GM12878 (cell line): ENCODE data around the gene PRR35. TPM values are rescaled to one million over a fixed set of nuclear protein-coding genes. Genes with fewer than 3 reads are reported as not detected.

ENCODE experiments used
- ATAC-seq: fragments of 200-7000 bp; cut with Tn5 transposase; 3 replicates; pipeline ENCODE4 v1.9.1; 2020; ENCODE audit warnings: mild to moderate bottlenecking, moderate library complexity
- BruUV-seq: library from RNA; stranded (reverse); fragments of 400-500 nt; replicated peaks from 2 replicates; lab custom pipeline; 2021; lab: Mats Ljungman, UMichigan
- CTCF ChIA-PET: fragments of 300-600 bp; sonication (Branson Sonifier 250); formaldehyde crosslinking; extraction: SDS; loops from one replicate; lab custom pipeline; 2021; ENCODE audit warnings: inconsistent platforms; lab: Yijun Ruan, JAX
- POLR2A ChIA-PET: fragments of 350-600 bp; formaldehyde crosslinking; extraction: SDS; loops from one replicate; lab custom pipeline; 2021; ENCODE audit warnings: inconsistent platforms; lab: Charles Lee
- RAD21 ChIA-PET: fragments of 300-600 bp; sonication (Branson Sonifier 250); formaldehyde crosslinking; loops from one replicate; lab custom pipeline; 2023; ENCODE audit warnings: antibody characterized with exemption; ENCODE audit not compliant: unreplicated experiment; lab: Charles Lee
- SMC1A ChIA-PET: fragments of 300-600 bp; sonication (Branson Sonifier 250); formaldehyde crosslinking; loops from one replicate; lab custom pipeline; 2023; ENCODE audit not compliant: unreplicated experiment, uncharacterized antibody; lab: Charles Lee
- DNase-seq: peaks from one replicate; pipeline ENCODE4 v3.0.0-alpha.2; 2011; ENCODE audit warnings: low read depth, low spot score
- FAIRE-seq: peaks from 3 replicates; lab custom pipeline; 2011; peaks lifted over from hg19 to GRCh38; lab: Jason Lieb, UNC
- H2AFZ ChIP-seq: 2 replicates; pipeline ENCODE4 v1.6.0; 2011; ENCODE audit warnings: low read depth, low read length, control low read depth; ENCODE audit not compliant: control insufficient read depth
- H3K27ac ChIP-seq: 2 replicates; pipeline ENCODE4 v1.5.1; 2011; ENCODE audit warnings: control low read depth; ENCODE audit not compliant: control insufficient read depth, insufficient read depth
- H3K27me3 ChIP-seq, 2 experiments: replicated peaks in 1 of 2; 2 replicates each; pipeline versions ENCODE4 v1.6.0 to v1.6.1; 2011; ENCODE audit warnings: low read length in 1 of 2; ENCODE audit not compliant: control insufficient read depth in 2 of 2, insufficient read depth in 2 of 2
- H3K36me3 ChIP-seq, 2 experiments: 2 replicates each; pipeline ENCODE4 v1.5.1; 2011; ENCODE audit warnings: low read length in 1 of 2; ENCODE audit not compliant: control insufficient read depth in 2 of 2, insufficient read depth in 2 of 2
- H3K4me1 ChIP-seq: 2 replicates; pipeline ENCODE4 v1.6.1; 2011; ENCODE audit warnings: mild to moderate bottlenecking, low read length, moderate library complexity, mixed read lengths; ENCODE audit not compliant: control insufficient read depth, insufficient read depth
- H3K4me2 ChIP-seq: 2 replicates; pipeline ENCODE4 v1.6.0; 2011; ENCODE audit warnings: control low read depth; ENCODE audit not compliant: control insufficient read depth, insufficient read depth
- H3K4me3 ChIP-seq: fragments of 200-600 bp; sonication (generic); 2 replicates; pipeline ENCODE4 v1.5.1; 2016
- H3K79me2 ChIP-seq: 2 replicates; pipeline ENCODE4 v1.6.0; 2011; ENCODE audit warnings: low read length; ENCODE audit not compliant: control insufficient read depth, insufficient read depth
- H3K9ac ChIP-seq: 2 replicates; pipeline ENCODE4 v1.8.0; 2011; ENCODE audit warnings: low read length, control low read depth, mixed read lengths; ENCODE audit not compliant: control insufficient read depth, insufficient read depth
- H3K9me3 ChIP-seq: replicated peaks from 3 replicates; pipeline ENCODE4 v1.5.1; 2011; ENCODE audit warnings: mild to moderate bottlenecking, low read length; ENCODE audit not compliant: control insufficient read depth, insufficient read depth
- H4K20me1 ChIP-seq: 2 replicates; pipeline ENCODE4 v1.6.0; 2011; ENCODE audit not compliant: control insufficient read depth, insufficient read depth
- CBFB ChIP-seq: IDR thresholded peaks from 2 replicates; pipeline ENCODE4 v1.6.1; 2016; ENCODE audit warnings: antibody characterized with exemption, low read depth
- CUX1 ChIP-seq: IDR thresholded peaks from 2 replicates; pipeline ENCODE4 v1.6.1; 2012; ENCODE audit warnings: improper control_type of control experiment, low read depth, low read length; ENCODE audit not compliant: insufficient replicate concordance
- EGR1 ChIP-seq, 2 experiments: IDR thresholded peaks; 1 replicate in 1 of 2; 2 replicates in 1 of 2; pipeline ENCODE4 v1.6.1; 2011 to 2012; ENCODE audit warnings: low read depth in 2 of 2, low read length in 2 of 2, borderline replicate concordance in 1 of 2, mild to moderate bottlenecking in 1 of 2, moderate library complexity in 1 of 2
- FOXM1 ChIP-seq: IDR thresholded peaks from 2 replicates; pipeline ENCODE4 v1.6.1; 2012; ENCODE audit warnings: low read depth, mild to moderate bottlenecking, inconsistent platforms, low read length, moderate library complexity
- MEF2B ChIP-seq: fragments of 450-650 bp; IDR thresholded peaks from 2 replicates; pipeline ENCODE4 v1.6.1; 2018; ENCODE audit warnings: mild to moderate bottlenecking, moderate library complexity; ENCODE audit not compliant: partially characterized antibody, poor library complexity, severe bottlenecking
- SMAD5 ChIP-seq: IDR thresholded peaks from 2 replicates; pipeline ENCODE4 v1.6.1; 2016; ENCODE audit warnings: antibody characterized with exemption, low read depth
- TCF7 ChIP-seq: IDR thresholded peaks from 2 replicates; pipeline ENCODE4 v1.6.1; 2014; ENCODE audit warnings: antibody characterized with exemption, borderline replicate concordance
- YBX1 ChIP-seq: fragments of 450-650 bp; IDR thresholded peaks from 2 replicates; pipeline ENCODE4 v1.6.1; 2016; ENCODE audit warnings: antibody characterized with exemption
- ZNF207 ChIP-seq: fragments of 450-650 bp; IDR thresholded peaks from 2 replicates; pipeline ENCODE4 v1.6.1; 2014; ENCODE audit warnings: antibody characterized with exemption, mild to moderate bottlenecking, borderline replicate concordance
- ZNF384 ChIP-seq: IDR thresholded peaks from 2 replicates; pipeline ENCODE4 v1.6.1; 2012; ENCODE audit warnings: low read depth, mild to moderate bottlenecking, low read length, improper control_type of control experiment, borderline replicate concordance
- WGBS: methylation state at CpG from one replicate; pipeline ENCODE4 v1.1.6; 2016; ENCODE audit warnings: low lambda C conversion rate; ENCODE audit not compliant: insufficient replicate concordance, insufficient coverage; ENCODE audit errors: missing lambda C conversion rate; 5-methylcytosine and 5-hydroxymethylcytosine counted together
- in situ Hi-C: fragments of 300-500 bp; cut with MboI; formaldehyde crosslinking; loops from 9 replicates; pipeline ENCODE4 v1.14.3; 2018; ENCODE audit warnings: mixed read lengths
- intact Hi-C: fragments of 100-400 bp; cut with micrococcal nuclease; formaldehyde crosslinking; loops from one replicate; pipeline ENCODE4 v1.14.2; 2022; ENCODE audit not compliant: unreplicated experiment
- polyA plus RNA-seq, 11 experiments: library from polyadenylated mRNA; depleted of rRNA in 4 of 11; unstranded in 6 of 11; stranded (reverse) in 5 of 11; fragments of >200 nt; fragmentation: Nextera tagmentation in 4 of 11; fragmentation: Illumina TruSeq in 1 of 11; extraction: Ambion mirVana in 4 of 11; extraction: Trizol in 1 of 11; gene quantifications; 1 replicate in 1 of 11; 2 replicates in 10 of 11; pipeline versions ENCODE4 v1.2.1 to v1.2.3, GENCODE V29; 2011 to 2016; ENCODE audit warnings: inconsistent platforms in 2 of 11, missing spikeins in 2 of 11, low read depth in 1 of 11
- total RNA-seq, 4 experiments: library from RNA; depleted of rRNA in 3 of 4; stranded (reverse); fragments of >200 nt in 3 of 4; fragmentation: Illumina TruSeq in 1 of 4; extraction: Trizol in 1 of 4; gene quantifications; 2 replicates each; pipeline versions ENCODE4 v1.2.1 to v1.2.3, GENCODE V29; 2013 to 2021
- TF ChIP-seq, protein P1 (sequence below), 3 experiments: IDR thresholded peaks in 2 of 3; conservative IDR thresholded peaks in 1 of 3; 2 replicates each; pipeline ENCODE4 v1.5.1; 2011; ENCODE audit warnings: low read depth in 3 of 3, low read length in 3 of 3, mild to moderate bottlenecking in 3 of 3, control low read depth in 2 of 3, moderate library complexity in 2 of 3, inconsistent platforms in 1 of 3, mixed read lengths in 1 of 3; ENCODE audit not compliant: control insufficient read depth in 2 of 3, insufficient read depth in 1 of 3; ENCODE audit errors: extremely low read depth in 1 of 3
- TF ChIP-seq, protein P2 (sequence below): fragments of 450-650 bp; formaldehyde crosslinking; IDR thresholded peaks from 2 replicates; pipeline ENCODE4 v1.4.0; 2020; ENCODE audit warnings: mild to moderate bottlenecking, moderate library complexity

PRR35 gene
- total and polyA plus RNA-seq, 10 of the 15 experiments (the other 5 are each of a cell fraction or from before 2014, with no cell fraction given) = not detected

DNA sequence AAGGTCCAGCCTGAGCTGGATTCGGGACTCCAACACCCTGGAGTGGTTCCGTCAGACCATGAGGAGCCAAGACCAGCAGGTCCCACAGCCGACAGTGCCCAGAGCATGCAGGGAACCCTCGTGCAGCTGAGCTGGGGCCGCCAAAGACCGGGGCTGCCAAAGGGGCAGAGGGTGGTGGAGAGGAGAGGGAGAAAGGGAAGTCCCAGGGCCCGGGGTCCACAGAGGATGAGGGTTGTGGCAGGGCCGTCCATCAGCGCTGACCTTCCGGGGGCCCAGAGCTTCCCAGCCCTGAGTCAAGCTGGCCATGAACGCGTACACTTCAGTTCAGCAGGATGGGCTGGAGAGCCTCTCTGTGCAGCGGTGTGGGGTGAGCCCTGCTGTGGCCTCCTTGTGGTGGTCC lies 39.3 kb upstream of the PRR35 start:
- ATAC-seq (no peak), FAIRE-seq (no peak), DNase-seq (no peak)
- Histone ChIP-seq H4K20me1 (no peaks in the 10 kb centered on the region; the same call in 1 of the 2 replicates), H3K27ac (no peak overlapping the region), H3K36me3 (peaks cover 0 to 2% of the 10 kb centered on the region in 2 experiments; a peak in 3 of 4 replicates), H3K4me2 (no peak overlapping the region), H2AFZ (no peak overlapping the region), H3K79me2 (peaks cover 6% of the 10 kb centered on the region), H3K4me1 (peaks cover 18% of the 10 kb centered on the region), H3K9me3 (no peaks in the 10 kb centered on the region), H3K9ac (no peak overlapping the region), H3K4me3 (no peak overlapping the region), H3K27me3 (no peaks in the 10 kb centered on the region)
- intact Hi-C loops (no loop called here), in situ Hi-C loops (no loop called here)
- SMC1A ChIA-PET = no interaction called here
- POLR2A ChIA-PET = no interaction called here
- RAD21 ChIA-PET = no interaction called here
- CTCF ChIA-PET = interaction anchor here (0.6 kb wide), 1 partner anchor 398 kb away, joined by 4 read pairs; no protein-coding TSS in a partner anchor
- 87% methylated on average over 10 of the region's 13 CpGs for WGBS
- TSS peak; percentile 71 for BruUV-seq
- TF ChIP-seq, protein P1, sequence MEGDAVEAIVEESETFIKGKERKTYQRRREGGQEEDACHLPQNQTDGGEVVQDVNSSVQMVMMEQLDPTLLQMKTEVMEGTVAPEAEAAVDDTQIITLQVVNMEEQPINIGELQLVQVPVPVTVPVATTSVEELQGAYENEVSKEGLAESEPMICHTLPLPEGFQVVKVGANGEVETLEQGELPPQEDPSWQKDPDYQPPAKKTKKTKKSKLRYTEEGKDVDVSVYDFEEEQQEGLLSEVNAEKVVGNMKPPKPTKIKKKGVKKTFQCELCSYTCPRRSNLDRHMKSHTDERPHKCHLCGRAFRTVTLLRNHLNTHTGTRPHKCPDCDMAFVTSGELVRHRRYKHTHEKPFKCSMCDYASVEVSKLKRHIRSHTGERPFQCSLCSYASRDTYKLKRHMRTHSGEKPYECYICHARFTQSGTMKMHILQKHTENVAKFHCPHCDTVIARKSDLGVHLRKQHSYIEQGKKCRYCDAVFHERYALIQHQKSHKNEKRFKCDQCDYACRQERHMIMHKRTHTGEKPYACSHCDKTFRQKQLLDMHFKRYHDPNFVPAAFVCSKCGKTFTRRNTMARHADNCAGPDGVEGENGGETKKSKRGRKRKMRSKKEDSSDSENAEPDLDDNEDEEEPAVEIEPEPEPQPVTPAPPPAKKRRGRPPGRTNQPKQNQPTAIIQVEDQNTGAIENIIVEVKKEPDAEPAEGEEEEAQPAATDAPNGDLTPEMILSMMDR (IDR thresholded peaks at IDR 0.05 in 2 of 3, conservative IDR thresholded peaks at IDR 0.05 in 1 of 3; ENCODE audit: control insufficient read depth in 2 of 3, extremely low read depth in 1 of 3, insufficient read depth in 1 of 3, low read depth in 3 of 3, low read length in 3 of 3) = no peak
- TF ChIP-seq, protein P2, sequence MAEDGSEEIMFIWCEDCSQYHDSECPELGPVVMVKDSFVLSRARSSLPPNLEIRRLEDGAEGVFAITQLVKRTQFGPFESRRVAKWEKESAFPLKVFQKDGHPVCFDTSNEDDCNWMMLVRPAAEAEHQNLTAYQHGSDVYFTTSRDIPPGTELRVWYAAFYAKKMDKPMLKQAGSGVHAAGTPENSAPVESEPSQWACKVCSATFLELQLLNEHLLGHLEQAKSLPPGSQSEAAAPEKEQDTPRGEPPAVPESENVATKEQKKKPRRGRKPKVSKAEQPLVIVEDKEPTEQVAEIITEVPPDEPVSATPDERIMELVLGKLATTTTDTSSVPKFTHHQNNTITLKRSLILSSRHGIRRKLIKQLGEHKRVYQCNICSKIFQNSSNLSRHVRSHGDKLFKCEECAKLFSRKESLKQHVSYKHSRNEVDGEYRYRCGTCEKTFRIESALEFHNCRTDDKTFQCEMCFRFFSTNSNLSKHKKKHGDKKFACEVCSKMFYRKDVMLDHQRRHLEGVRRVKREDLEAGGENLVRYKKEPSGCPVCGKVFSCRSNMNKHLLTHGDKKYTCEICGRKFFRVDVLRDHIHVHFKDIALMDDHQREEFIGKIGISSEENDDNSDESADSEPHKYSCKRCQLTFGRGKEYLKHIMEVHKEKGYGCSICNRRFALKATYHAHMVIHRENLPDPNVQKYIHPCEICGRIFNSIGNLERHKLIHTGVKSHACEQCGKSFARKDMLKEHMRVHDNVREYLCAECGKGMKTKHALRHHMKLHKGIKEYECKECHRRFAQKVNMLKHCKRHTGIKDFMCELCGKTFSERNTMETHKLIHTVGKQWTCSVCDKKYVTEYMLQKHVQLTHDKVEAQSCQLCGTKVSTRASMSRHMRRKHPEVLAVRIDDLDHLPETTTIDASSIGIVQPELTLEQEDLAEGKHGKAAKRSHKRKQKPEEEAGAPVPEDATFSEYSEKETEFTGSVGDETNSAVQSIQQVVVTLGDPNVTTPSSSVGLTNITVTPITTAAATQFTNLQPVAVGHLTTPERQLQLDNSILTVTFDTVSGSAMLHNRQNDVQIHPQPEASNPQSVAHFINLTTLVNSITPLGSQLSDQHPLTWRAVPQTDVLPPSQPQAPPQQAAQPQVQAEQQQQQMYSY (CRISPR knock-in tag) = no peak
- TF ChIP-seq EGR1 (IDR thresholded peaks at IDR 0.05; ENCODE audit: borderline replicate concordance in 1 of 2, low read depth in 2 of 2, low read length in 2 of 2) = no peak
- no peak for TF ChIP-seq ZNF207
- no peak for TF ChIP-seq MEF2B
- TF ChIP-seq CUX1 = no peak
- no peak for TF ChIP-seq YBX1
- TF ChIP-seq ZNF384 = no peak
- TF ChIP-seq TCF7 = no peak
- no peak for TF ChIP-seq FOXM1
- TF ChIP-seq CBFB = no peak
- no peak for TF ChIP-seq SMAD5
